Measurements from ENCODE around the gene CES3. TPM values are rescaled to one million over a fixed set of nuclear protein-coding genes. Genes with fewer than 3 reads are reported as not detected.

The CES3 gene
- total RNA-seq, 1 donor from 2014 or later: 7.9 TPM

GRCh38 chr16:66926961-66927436, 34.1 kb upstream of the CES3 start:
- intact Hi-C loops (cut with micrococcal nuclease): no loop called here

- intact Hi-C loops (cut with micrococcal nuclease): no loop called here
Measured at GRCh38 chr16:66927918-66928649, 33.0 kb upstream of the CES3 start.

GRCh38 chr16:66928702-66929388, 32.2 kb upstream of the CES3 start:
- intact Hi-C loops (cut with micrococcal nuclease): no loop called here

GRCh38 chr16:66930189-66930588, 30.9 kb upstream of the CES3 start:
- intact Hi-C loops (cut with micrococcal nuclease): no loop called here

DNA sequence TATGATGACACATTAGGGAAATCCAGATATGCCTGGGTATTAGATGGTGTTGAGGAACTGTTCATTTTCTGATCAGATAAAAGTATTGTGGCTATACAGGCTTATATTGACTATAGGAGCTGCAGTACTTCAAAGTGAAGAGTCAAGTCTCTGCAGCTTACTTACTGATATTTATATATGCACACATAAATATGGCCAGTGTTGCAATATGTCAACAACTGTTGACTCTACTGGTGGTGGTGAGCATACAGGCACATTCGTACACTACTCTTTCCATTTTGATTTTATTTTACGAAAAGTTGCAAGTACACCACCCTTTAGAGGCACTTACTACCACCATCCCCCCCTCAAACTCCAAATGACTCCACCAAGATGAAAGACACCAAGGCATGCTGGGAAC, 29.4 kb upstream of the CES3 start:
- intact Hi-C loops (cut with micrococcal nuclease): no loop called here

DNA sequence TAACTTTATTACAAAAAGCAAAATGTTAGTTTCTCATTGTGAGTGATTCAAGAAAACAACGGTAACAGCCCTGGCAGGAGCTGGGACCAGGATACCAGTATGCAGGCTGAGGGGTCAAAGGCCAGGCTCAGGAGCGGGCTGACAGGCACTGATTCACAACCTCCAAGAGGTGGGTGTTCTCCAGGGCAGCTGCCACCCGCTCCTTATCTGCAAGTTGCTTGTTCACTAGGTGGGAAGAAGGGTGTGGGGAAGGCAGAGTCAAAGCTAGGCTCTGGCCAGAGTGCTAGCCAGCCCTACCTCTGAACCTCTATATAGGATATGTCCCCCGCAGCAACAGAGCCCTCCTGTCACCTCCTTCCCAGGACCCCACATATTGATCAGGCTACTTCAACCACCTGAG, 29.0 kb upstream of the CES3 start:
- intact Hi-C loops (cut with micrococcal nuclease): no loop called here

- intact Hi-C loops (cut with micrococcal nuclease): loop anchor here (2.0 kb wide), 2 partner anchors 39 to 61 kb away; no protein-coding TSS in a partner anchor
Measured at GRCh38 chr16:66933776-66934137, 27.3 kb upstream of the CES3 start.

- intact Hi-C loops (cut with micrococcal nuclease): loop anchor here (2.0 kb wide), 2 partner anchors 39 to 61 kb away; no protein-coding TSS in a partner anchor
Measured at GRCh38 chr16:66934138-66934838, 26.8 kb upstream of the CES3 start, which contains the start of gene CIAO2B. TSS of gene CIAO2B (minus strand) at chr16:66934402. CDS start at chr16:66934364, 38 bp downstream.

GRCh38 chr16:66934839-66935313, 26.2 kb upstream of the CES3 start:
- intact Hi-C loops (cut with micrococcal nuclease): loop anchor here (2.0 kb wide), 2 partner anchors 40 to 62 kb away; no protein-coding TSS in a partner anchor

DNA sequence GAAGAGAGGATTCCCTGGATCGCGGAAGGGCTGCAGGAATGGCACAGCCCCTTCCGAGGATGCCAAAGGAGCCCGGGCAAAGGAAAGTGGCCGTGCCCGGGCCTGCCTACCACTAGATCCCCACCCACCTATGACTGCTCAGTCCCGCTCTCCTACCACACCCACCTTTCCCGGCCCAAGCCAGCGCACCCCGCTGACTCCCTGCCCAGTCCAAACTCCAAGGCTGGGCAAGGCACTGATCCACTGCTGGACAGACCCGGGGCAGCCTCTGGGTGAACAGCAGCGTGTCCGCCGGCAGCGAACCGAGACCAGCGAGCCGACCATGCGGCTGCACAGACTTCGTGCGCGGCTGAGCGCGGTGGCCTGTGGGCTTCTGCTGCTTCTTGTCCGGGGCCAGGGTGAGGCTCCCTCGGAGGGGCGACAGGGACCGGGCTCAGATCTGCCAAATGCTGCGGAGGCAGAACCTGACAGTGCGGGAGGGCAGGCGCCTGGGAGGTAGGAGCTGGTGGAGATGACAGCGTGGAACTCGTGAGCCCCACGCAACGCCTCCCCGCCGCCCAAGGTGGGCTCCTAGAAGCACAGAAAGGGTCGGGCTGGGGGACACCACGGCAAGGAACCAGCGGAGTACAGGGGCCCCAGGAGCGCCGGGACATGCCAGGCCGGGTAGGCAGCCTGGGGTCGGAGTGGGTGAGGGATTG, 25.6 kb upstream of the CES3 start, which contains the start of gene CES2:
CES2 (plus strand) TSS at position 203 of the 698 bp plus-strand sequence; CDS start at position 323, 120 bp downstream.
- intact Hi-C loops (cut with micrococcal nuclease): loop anchor here (2.0 kb wide), 2 partner anchors 41 to 63 kb away; no protein-coding TSS in a partner anchor

GRCh38 chr16:66936462-66936861, 24.6 kb upstream of the CES3 start:
- intact Hi-C loops (cut with micrococcal nuclease): no loop called here

DNA sequence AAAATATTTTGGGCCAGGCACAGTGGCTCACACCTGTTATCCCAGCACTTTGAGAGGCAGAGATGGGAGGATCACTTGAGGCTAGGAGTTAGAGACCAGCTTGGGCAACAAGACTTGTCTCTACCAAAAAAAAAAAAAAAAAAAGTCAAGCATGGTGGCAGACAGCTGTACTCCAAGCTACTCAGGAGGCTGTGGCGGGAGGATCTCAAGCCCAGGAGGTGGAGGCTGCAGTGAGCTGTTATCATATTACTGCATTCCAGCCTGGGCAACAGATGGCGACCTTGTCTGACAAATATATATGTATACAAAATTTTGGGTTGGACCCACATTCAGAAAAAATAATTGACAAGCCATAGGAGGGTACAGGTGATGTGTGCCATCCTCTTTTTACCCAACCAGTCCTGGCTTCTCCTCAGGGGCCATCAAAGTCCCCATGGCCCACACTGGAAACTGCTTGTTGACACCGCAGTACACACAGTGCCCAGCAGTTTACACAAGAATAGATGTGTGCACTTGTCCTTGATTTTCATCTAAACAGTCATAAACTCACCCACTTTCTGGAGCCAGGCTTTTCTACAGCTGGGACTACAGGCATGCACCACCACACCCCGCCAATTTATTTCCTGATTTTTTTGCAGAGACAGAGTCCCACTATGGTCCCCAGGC, 24.0 kb upstream of the CES3 start:
- intact Hi-C loops (cut with micrococcal nuclease): no loop called here

- intact Hi-C loops (cut with micrococcal nuclease): no loop called here
Measured at GRCh38 chr16:66937725-66938337, 23.2 kb upstream of the CES3 start.

DNA sequence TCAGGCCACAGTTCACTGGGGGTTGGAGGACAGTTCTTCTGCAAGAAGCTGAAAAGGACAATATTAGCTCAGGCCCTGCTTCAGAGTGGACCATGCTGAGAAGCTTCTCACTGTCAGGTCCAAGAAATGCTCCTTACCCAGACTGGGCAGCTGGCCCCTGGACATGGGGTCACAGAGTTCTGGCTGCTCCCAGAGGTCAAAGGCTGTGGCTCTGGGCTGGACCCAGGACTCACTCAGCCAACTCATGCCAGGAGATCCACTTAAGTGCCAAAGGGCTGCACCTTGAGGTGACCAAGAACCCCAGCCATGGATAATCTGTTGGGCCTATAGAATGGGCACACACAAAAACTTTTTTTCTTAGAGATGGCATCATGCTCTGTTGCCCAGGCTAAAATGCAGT, 21.7 kb upstream of the CES3 start:
- intact Hi-C loops (cut with micrococcal nuclease): no loop called here

DNA sequence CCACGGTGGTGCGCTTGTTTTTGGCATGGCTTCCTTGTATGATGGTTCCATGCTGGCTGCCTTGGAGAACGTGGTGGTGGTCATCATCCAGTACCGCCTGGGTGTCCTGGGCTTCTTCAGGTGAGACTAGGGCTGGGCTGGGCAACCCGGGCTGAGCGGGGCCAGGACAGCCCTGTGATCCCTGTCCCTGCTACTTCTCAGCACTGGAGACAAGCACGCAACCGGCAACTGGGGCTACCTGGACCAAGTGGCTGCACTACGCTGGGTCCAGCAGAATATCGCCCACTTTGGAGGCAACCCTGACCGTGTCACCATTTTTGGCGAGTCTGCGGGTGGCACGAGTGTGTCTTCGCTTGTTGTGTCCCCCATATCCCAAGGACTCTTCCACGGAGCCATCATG, 20.8 kb upstream of the CES3 start:
- intact Hi-C loops (cut with micrococcal nuclease): no loop called here

DNA sequence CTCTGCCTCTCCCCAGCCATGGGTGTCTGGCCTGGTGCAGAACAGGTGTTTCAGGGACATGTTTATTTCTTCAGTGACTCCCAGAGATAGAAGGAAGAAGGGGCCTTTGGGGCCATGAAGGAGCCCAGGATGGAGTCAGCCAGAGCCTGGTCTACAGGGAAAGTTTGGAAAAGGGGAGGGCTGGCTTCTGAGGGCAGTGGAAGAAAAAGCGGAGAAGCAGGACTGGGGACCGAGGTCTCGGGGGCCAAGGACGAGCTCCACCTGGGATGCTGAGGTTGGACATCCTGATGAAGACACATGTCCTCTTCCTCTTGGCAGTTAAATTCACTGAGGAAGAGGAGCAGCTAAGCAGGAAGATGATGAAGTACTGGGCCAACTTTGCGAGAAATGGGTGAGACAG, 18.1 kb upstream of the CES3 start:
- intact Hi-C loops (cut with micrococcal nuclease): no loop called here

DNA sequence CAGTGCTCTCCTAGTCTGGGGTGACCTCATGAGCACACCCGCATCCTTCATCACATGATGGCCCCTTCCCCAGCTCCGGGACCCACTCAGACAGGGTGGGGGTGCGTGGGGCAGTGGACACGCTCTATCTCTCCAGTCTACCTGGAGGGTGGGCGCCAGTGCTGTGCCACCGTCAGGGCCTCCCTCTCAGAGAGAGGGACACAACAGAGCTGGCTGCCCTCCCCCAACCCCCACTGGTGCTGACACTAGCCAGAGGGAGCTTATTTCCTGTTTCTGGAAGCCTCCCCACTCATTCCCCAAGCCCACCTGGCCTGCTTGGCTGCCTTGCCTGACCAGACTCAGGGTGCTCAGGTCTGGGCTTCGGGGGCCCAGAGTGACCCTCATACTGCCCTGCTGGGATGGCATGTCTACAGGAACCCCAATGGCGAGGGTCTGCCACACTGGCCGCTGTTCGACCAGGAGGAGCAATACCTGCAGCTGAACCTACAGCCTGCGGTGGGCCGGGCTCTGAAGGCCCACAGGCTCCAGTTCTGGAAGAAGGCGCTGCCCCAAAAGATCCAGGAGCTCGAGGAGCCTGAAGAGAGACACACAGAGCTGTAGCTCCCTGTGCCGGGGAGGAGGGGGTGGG, 17.5 kb upstream of the CES3 start:
- intact Hi-C loops (cut with micrococcal nuclease): no loop called here

DNA sequence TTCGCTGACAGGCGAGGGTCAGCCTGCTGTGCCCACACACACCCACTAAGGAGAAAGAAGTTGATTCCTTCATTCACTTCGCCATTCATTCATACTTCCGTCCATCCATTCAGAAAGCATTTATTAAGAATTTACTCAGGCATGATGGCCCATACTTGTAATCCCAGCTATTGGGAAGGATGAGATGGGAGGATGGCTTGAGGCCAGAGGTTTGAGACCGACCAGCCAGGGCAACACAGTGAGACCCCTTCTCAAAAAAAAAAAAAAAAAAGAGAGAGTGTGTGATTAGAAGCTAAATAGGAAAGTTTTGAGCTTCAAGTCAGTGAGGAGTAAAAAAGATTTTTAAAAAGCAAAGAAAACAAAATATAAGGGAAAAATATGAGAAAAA, 17.0 kb upstream of the CES3 start:
- intact Hi-C loops (cut with micrococcal nuclease): no loop called here

DNA sequence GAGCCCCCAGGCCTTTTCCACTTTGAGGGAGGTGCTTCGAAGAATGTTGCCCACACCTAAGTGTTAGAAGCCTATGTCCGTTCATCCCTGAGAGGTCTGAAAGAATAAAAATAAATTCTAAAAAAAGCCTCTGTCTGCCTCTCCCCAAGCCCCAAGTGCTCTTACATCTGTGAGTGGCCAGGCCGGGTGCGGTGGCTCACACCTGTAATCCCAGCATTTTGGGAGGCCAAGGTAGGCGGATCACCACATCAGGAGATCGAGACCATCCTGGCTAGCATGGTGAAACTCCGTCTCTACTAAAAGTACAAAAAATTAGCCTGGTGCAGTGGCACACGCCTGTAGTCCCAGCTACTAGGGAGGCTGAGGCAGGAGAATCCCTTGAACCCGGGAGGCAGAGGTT, 16.1 kb upstream of the CES3 start:
- intact Hi-C loops (cut with micrococcal nuclease): loop anchor here (5.0 kb wide), 1 partner anchor 212 kb away; the partner anchor contains the start of genes FBXL8 and TRADD

Measured in T-helper 2 cell treated with Interferon-gamma antibody and Interleukin-4, amounts not matched to agents 100 ng/mL and 5 ng/mL, for 36 hours (primary cell).